GM19238 (cell line): ENCODE results near the gene TRPT1.
A peak's percentile ranks its signal among the peaks of the same experiment; 100 is the strongest.

Experiments used
- DNase-seq: peaks from one replicate; pipeline ENCODE4 v3.0.0; 2011; ENCODE audit warnings: low spot score; ENCODE audit not compliant: insufficient read length

TRPT1 gene

DNA sequence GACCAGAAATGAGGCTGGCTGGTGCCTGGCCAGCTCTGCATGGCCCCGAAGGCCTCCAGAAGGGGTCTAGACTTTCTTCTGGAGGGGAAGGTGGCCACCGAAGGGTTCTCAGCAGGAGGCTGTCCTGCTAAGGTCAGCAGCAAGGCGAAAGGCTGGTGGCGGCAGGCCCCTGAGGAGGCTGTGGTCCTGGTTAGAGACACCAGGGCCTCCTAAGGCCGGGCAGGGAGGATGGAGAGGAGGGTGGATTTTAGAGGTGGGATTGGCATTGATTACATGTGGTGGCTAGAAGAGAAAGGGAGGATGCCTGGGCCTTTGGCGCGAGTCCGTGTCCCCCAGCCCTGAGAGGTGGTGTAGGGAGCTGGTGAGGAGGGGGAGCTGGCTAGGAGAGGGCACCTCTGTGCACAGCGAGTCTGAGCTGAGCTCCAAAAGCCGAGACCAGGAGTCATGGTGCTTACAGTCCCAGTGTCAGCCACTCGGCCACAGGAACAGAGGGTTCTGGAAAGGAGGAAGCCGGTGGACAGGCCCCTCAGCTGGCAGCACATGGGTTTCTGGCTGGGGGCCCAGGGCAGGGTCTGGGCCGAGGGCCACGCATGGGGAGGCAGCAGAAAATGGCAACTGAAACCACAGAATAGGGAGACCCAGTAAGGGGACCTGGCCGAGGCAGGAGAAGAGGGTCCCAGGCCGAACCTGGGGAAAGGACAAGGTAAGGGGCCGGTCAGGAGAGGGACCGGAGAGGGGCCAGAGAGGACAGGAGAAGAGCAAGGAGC is 17.0 kb downstream of the TRPT1 start:
- DNase-seq = no peak

DNA sequence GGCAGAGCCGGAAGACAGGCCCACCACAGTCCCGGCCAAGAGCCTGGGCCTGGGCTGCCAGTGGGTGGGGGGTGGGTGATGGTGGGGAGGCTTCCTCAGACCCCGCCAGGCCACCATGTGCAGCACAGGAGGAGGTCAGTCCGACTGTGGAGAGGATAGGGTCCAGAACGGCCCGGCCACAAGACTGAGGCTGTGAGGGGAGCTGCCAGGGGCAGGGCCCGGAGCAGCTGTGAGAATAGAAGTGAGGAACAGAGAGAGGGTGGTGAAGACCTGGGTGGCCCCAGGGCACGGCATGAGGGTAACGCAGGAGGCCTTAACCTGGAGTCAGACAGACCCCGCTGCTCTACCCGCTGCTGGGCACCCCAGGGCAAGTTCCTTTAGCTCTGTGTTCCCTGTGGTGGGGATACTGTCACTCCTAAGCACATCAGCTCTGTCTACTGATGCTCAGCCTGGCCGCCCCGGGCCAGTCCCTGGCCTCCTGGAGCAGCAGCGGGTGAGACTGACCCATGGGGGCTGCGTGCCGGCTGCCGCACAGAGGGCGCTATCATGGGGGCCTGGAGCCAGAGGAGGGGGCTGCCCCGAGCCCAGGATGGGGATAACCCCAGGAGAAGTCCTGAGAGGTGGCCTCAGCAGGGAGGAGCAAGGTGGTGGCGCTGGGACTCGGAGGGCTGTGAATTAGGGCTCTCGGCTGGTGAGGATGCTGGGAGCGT is 17.7 kb downstream of the TRPT1 start:
- DNase-seq = no peak

DNA sequence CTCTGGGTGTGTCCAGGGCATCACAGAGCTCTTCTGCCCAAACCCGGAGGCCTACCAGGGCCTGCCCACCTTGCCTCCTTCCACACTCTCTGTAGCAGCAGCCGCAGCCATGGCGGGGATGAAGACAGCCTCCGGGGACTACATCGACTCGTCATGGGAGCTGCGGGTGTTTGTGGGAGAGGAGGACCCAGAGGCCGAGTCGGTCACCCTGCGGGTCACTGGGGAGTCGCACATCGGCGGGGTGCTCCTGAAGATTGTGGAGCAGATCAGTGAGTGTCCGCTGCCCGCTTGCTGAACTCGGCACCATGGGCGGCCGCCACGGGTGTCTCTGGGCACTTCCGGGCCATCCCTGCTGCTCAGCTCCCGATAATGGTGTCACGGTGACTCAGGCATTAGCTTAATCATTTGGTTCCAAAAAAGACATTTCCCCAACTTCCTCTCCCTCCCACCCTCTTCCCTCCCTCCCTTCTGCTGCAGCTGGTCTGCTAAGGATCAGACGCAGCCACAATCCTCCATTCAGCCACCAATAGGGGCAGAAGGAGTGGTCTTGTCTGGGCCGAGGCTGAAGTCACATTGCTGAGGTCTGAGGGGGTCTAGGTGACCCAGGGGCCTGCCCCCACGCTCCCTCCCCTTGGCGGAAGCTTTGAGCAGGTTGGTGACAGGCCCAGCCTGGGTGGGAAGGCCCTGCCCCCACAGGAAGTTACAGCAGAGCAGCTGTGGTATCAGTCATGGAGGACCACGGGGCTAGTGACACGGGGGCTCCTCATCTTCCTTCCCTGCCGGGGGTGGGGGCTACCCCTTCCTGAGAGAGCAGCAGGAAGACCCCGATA is 18.5 kb downstream of the TRPT1 start:
- DNase-seq = peak; percentile 98

DNA sequence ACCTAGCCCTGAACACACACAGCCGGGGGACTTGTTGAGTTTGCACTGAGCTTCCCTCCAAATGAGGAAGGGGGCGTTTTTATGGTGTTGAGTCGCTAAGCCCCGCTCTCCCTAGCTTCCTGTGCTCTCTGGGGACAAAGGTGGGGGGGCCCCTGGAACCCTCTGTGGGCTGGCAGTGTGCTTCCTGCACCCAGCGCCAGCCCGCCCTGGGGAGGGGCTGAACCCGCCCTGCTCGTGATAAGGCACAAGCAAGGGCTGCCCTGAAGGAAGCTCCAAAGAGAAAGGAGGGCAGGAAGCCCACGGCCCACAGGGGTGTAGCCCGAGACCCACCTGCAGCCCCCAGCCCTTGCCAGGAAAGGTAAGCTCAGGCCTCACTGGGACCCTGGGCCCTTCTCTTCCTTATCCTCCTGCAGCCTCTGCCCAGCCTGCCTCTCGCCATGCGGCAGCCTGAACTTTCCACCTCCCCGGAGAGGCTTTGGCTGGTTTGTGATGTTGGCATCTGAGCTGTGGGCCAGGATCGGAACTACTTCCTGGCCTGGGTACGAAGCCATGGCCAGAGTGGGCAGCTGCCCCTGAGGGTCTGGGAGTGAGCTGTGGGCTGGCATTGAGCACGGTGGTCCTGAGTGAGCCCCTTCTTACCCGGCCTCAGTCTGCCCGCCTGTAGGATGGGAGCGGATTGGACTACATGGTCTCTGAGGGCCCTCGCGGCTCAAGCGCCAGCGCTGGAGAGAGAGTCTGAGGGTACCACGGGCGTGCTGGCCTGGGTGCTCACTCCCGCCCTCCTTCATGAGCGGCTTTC is 19.3 kb downstream of the TRPT1 start, which contains the start of gene FERMT3:
Gene FERMT3 (plus strand): TSS at position 265 of the 799 bp plus-strand sequence. CDS start 644 bp downstream, outside the sequence.
- DNase-seq = peak; percentile 71

DNA sequence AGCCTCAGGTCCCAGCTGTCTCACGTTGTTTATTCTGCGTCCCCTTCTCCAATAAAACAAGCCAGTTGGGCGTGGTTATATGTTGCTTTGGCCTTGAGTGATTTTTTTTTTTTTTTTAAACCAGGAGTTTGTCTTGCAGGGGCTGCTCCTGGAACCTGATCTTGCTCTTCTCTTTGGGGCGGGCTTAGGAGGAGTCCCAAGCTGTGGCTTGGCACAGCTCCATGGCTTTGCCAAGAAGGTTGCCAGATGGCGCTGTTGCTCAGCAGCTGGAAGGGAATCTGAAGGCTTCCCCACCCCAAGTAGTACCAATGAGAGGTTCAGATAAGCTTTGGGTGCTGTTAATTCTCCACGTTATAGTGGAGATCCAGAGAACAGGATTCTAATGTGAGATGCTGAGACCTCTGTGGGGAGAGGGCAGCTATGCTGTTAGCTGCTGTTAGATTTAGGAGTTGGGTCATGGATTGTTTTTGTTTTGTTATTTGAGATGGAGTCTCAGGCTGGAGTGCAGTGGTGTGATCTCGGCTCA is 21.5 kb downstream of the TRPT1 start:
- peak; percentile 67 for DNase-seq

DNA sequence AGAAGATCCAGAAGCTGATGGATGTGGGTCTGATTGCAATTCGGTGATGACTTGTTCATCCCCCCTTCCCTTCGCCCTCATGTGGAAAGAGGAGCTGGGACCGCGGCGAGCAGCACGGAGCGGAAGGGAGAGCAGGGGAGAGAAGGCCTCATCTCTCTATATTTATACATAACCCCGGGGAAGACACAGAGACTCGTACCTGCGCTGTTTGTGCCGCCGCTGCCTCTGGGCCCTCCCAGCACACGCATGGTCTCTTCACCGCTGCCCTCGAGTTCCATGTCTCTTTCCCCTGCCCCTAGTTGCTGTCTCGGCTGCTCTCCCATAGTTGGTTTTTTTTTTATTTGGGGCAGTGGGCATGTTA is 21.9 kb downstream of the TRPT1 start:
- no peak for DNase-seq

DNA sequence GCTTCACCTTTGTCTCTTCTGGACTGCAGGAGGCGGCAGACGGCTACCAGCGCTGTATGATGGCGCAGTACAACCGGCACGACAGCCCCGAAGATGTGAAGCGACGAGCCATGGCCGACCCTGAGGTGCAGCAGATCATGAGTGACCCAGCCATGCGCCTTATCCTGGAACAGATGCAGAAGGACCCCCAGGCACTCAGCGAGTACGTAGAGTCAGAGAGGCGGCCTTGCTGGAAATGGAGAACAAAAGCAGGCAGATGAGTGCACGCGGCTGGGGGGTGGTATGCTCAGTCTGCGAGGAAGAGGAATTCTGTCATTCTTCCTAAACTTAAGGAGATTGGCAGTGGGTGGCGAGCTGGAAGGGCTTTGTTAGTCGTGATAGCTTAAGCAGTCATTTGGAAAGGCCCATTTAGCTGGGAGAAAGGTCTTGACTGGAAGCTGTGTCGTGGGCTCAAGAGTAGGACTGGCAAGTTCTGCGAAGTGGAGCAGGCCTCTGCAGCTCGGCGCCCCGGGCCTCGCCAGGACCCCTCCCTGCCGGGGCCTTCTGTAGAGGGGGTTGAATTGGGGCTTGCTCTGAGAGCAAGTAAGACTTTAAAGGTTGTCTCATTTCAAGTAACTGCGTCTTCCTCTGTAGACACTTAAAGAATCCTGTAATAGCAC is 22.4 kb downstream of the TRPT1 start:
- DNase-seq = no peak

DNA sequence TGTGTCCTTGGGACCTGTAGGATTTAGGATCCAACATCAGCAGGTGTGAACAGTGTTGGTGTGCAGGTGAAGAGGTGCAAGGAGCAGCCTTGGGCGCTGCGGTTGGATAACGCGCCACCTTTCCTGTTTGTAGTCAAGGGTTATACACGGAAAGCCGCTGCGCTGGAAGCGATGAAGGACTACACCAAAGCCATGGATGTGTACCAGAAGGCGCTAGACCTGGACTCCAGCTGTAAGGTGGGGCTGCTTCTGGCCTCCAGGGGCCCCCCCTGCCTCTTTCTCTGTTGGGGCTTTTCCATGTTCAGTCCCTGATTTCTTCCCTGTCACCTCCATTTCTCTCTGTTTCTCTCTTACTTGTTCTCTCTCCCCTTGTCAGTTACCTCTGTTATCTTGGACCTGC is 23.0 kb downstream of the TRPT1 start:
- no peak for DNase-seq

DNA sequence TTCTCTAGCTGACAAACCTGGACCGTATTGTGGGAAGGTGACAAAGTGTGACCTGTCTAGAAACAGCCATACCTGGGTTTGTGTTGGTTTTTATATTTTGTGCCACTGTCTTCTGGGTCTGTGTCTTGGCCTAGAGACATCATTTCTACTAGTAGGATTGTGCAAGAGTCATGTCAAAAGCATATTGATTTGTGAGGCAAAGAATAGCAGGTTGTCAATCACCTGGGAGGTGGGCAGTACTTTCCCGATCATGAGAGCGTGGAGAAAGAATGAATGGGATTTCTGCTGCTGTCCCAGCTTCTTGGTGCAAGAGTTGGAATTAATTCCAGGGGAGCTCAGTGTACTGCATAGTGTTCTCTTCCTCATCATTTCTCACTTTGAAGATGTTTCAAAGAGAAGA is 24.4 kb downstream of the TRPT1 start:
- no peak for DNase-seq

DNA sequence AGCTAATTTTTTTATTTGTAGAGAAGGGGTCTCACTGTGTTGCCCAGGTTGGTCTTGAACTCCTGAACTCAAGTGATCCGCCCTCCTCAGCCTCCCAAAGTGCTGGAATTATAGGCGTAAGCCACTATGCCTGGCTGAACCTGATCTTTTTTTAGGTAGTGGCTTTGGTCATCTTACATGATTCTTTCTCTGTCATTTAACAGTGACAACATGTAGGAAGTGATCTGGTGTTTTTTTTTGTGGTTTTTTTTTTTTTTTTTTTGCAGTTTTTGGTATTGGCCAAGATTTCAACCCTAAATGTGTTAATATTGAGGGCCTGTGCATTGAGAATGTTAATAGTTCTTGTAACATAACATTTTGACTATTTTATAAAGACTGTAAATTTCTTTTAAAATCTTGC is 27.5 kb downstream of the TRPT1 start:
- no peak for DNase-seq

DNA sequence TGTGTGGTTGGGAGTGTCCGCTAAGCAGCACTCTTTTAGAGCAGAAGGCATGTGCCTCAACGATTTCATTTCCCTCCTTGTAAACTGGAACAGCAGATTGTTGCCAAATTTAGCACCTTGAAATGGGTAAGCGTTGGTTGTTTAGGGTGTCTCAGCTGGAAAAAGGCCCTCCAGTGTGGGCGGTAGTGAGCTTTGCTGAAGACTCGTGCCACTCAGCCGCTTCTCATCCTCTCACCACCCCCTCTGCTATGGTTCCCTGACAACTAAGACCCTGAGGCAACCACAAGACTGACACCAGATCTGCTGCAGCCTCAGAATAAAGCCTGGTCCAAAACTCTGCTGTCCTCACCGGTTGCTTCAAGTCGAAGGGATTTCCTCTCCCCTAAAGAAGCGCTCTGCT is 29.4 kb downstream of the TRPT1 start:
- DNase-seq = no peak

DNA sequence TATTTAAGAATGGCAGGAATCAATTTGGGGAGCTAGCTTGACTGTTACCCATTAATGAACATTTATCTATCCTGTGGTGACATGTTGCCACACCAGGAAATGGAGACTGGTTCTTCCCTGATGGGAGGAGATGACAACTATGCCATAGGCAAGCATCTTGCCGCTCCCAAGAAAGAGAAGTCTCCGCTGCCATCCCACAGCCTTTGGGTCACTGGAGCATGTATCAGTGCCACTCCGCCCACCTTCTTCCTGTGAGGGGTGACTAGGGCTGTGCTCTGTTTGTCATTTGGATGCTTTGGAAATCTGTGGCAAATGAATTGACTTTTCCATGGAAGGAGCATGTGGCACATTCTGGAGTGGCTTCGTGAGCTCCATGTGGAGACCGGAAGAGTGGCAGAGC is 33.6 kb downstream of the TRPT1 start:
- no peak for DNase-seq

DNA sequence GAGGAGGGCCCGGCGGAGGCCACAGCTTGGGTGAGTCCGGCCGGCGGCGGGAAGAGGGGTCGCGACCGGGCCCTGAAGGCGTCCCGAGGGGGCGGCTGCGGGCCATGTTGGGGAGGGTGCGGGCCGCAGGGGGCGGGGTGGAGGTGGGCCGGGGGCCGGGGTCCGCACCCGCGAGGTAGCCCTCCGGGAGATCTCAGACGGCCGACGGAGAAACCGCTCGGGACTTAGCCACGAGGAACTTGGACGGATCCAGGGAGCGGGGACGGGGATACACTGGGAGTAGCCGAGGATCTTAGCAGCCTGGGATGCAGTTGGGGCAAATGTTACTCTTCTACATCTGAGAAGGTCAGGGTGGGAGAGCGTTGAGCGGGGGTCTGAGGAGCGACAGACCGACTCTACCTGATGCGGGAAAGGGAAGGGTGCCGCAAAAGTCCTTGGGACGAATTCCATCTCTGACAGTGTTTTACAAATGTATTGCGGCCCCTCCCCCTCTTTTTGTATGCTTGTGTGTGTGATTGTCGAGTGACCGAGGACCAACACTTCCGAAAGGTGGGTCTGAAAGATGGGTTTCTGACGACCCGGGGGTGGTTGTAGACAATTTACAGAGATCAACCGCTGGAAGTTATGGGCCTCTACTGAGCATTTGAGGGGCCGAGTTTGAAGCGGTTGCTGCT is 39.4 kb downstream of the TRPT1 start:
- no peak for DNase-seq

DNA sequence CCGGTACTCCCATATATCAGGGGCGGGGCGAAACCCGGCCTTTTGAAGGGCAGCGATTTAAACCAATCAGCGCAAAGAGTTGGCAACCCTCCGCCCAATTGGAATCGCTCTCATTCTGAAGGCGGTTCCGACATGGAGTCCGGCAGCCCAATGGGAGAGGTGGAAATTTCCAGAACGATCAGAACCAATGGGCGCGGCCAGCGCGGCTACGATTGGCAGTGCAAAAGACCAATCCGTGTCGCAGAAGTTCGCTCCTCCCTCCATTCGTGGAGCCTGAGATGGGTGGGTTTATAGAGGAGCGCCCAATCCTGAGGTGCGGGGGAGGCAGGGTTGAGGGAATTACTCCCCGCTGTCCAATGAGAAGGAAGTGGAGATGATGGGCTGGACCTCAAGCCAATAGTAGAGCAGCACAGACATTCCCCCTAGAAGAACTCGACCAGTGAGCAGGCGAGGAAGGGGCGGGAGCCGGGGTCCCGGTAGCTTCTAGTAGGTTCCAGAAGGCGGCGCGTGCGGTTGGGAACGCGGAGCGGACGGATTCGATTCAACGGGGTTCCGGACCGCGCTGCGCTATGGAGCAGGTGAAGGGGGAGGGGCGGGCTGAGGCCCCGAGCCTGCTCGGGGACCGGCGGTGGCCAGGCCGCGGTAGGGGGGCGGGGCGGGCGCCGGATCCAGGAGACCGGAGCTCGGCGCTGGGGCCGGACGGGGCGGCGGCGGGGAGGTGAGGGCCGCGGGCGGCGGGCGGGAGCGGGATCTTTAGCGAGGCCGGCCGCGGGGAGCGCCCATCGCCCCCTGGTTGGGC is 40.1 kb downstream of the TRPT1 start, which contains the start of gene STIP1:
Gene STIP1 (plus strand): TSS at position 479 of the 799 bp plus-strand sequence. CDS start 91 bp downstream, at position 570.
- DNase-seq = peak; percentile 98

DNA sequence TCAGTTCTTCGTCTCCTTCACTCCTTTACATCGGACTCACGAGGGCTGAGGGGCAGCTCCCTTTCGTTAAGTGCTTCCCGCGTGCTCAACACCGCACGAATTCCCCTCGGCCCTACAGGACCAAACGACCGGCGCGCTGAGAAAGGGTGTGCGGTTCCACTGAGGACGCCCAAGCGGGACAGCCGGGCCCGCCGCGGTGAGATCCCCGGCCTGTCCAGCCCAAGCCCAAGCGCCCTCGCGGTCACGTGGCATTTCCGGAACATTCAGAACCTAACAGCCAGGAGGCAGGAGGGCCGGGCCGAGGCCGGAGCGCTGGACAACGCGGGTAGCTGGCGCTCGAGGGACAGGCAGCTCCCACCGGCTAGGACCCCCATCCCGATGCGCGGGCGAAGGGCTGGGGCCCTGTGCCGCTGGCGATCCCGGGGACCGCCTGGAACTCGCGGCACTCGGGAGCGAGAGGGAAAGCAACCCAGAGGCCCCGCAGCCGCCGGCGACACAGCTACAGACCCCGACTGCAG is 40.8 kb downstream of the TRPT1 start:
- DNase-seq = peak; percentile 28

DNA sequence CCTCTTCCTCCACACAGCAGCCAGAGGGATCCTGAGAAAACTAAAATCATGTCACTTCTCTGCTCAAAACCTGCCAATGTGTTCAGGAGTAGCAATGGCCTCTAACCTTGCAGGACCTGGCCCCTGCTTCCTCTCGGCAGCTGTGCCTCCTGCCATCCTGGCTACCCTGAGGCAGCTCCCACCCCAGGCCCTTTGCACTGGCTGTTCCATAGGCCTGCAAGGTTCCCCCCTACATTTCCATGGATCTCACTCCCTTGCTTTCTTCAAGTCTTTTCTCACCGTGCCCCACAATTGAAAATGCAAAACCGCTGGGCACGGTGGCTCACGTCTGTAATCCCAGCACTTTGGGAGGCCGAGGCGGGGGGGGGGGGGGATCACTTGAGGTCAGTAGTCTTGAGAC is 42.1 kb downstream of the TRPT1 start:
- DNase-seq = no peak

DNA sequence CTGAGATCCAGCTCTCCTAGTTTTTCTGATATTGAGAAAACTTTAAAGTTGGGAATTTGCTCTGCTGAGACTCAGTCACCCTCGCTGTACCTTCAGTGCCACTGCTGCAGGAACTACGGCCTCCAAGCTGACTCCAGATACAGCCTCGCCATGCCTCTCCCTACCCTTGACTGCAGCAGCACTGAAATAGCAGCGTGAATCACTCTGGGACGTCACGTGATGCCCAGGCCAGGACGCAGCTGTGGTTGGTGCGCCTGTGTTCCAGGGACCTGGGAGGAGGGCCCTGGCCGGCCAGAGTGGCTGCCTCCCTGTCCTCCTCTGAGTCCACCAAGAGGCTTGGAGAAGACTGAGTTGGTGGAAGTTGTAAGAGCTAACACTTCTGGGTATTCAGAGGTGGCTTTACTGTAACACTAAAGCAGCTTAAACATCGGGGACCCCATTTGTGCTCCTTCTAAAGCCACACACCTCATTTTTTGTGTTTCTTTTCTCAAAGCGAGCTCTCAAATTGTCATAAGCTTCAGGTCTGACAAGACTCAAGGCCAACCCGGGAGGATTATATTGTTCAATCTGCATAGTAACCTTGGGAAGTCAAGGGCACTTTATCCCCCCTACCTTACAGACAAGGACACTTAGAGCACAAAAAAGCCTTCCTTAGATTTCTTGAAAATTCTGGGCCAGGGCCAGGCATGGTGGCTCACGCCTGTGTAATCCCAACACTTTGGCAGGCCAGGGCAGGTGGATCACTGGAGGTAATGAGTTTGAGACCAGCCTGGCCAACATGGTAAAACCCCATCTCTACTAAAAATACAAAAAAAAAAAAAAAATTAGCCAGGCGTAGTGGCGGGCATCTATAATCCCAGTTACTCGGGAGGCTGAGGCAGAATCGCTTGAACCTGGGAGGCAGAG is 44.2 kb downstream of the TRPT1 start:
- peak; percentile 49 for DNase-seq

DNA sequence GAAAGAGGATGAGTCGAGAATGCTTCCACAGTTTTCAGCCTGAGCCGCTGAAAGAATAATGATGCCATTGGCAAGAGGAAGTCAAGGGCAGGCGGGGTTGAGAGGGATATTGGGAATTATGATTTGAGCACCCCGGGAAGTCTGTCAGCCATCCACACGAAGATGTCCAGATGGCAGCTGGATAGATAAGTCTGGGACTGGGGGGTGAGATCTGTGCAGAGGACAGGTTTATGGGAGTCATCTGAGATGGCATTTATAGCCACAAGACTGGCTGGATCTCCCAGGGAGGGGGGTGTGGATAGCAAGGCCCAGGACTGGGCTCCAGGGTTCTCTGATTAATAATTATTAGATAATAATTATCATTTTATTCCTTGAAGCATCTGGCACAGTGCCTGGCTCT is 45.1 kb downstream of the TRPT1 start:
- DNase-seq = no peak
